Panc1 (cell line): ENCODE data around the gene NEURL1B. TPM values are rescaled to one million over a fixed set of nuclear protein-coding genes. Genes with fewer than 3 reads are reported as not detected.
"Not testable (repeated sequence)": the region's sequence is repeated elsewhere in the genome, so short reads cannot be mapped to it uniquely, and the experiment has no call there.

Experiments used
- ATAC-seq: fragments of 200-7000 bp; cut with Tn5 transposase; 2 replicates; pipeline ENCODE4 v1.9.1; 2020; ENCODE audit warnings: mild to moderate bottlenecking, moderate library complexity
- BruUV-seq: library from RNA; stranded (reverse); fragments of 400-500 nt; replicated peaks from 2 replicates; lab custom pipeline; 2021; lab: Mats Ljungman, UMichigan
- CTCF ChIA-PET: fragments of 300-600 bp; sonication (Branson Sonifier 250); formaldehyde crosslinking; loops from one replicate; lab custom pipeline; 2022; ENCODE audit warnings: antibody characterized with exemption; lab: Charles Lee
- POLR2A ChIA-PET: fragments of 300-600 bp; sonication (Branson Sonifier 250); formaldehyde crosslinking; loops from one replicate; lab custom pipeline; 2022; ENCODE audit warnings: antibody characterized with exemption; lab: Charles Lee
- DNase-seq: peaks from one replicate; pipeline ENCODE4 v3.0.0-alpha.2; 2010; ENCODE audit warnings: low read depth, low spot score
- H3K27ac ChIP-seq: 2 replicates; pipeline ENCODE4 v1.5.1; 2011; ENCODE audit warnings: mild to moderate bottlenecking, low read length, inconsistent platforms
- H3K27me3 ChIP-seq: fragments of 200-500 bp; sonication (Bioruptor generic); 2 replicates; pipeline ENCODE4 v1.6.0; 2014; ENCODE audit warnings: low read length, inconsistent platforms; ENCODE audit not compliant: control insufficient read depth, insufficient read depth
- H3K36me3 ChIP-seq: fragments of 200-500 bp; sonication (Bioruptor generic); 2 replicates; pipeline ENCODE4 v1.5.1; 2014; ENCODE audit warnings: inconsistent platforms, mild to moderate bottlenecking, low read length, moderate library complexity; ENCODE audit not compliant: control insufficient read depth, insufficient read depth
- H3K4me1 ChIP-seq: 2 replicates; pipeline ENCODE4 v1.5.1; 2011; ENCODE audit warnings: inconsistent platforms, mild to moderate bottlenecking, low read length, moderate library complexity; ENCODE audit not compliant: control insufficient read depth, insufficient read depth
- H3K4me3 ChIP-seq, 2 experiments: 2 replicates each; pipeline ENCODE4 v1.5.1; 2011 to 2012; ENCODE audit warnings: low read depth in 2 of 2, low read length in 2 of 2, mild to moderate bottlenecking in 2 of 2, inconsistent platforms in 1 of 2, moderate library complexity in 1 of 2
- H3K9me3 ChIP-seq: fragments of 200-500 bp; sonication (Bioruptor generic); 2 replicates; pipeline ENCODE4 v1.5.1; 2014; ENCODE audit warnings: low read depth, mild to moderate bottlenecking, inconsistent platforms, low read length, moderate library complexity; ENCODE audit not compliant: control insufficient read depth, insufficient read depth
- POLR2AphosphoS5 ChIP-seq: IDR thresholded peaks from 2 replicates; pipeline ENCODE4 v1.6.1; 2012; ENCODE audit warnings: mild to moderate bottlenecking, low read depth, low read length, moderate library complexity
- SIN3A ChIP-seq: IDR thresholded peaks from 2 replicates; pipeline ENCODE4 v1.6.1; 2012; ENCODE audit warnings: low read depth, mild to moderate bottlenecking, low read length, moderate library complexity, borderline replicate concordance; ENCODE audit not compliant: insufficient read depth
- TCF7L2 ChIP-seq: IDR thresholded peaks from 2 replicates; pipeline ENCODE4 v1.6.1; 2011; ENCODE audit warnings: mild to moderate bottlenecking, low read depth, low read length, inconsistent platforms
- in situ Hi-C: cut with HindIII; loops from 2 replicates; pipeline ENCODE4 v1.10.0; 2016; ENCODE audit warnings: low sequenced_read_pairs, low pct_unique_long_range_greater_than_20kb
- intact Hi-C: fragments of 100-400 bp; cut with micrococcal nuclease; formaldehyde crosslinking; loops from one replicate; pipeline ENCODE4 v1.10.0; 2022; ENCODE audit not compliant: unreplicated experiment
- total RNA-seq: library from RNA; stranded (reverse); gene quantifications from one replicate; pipeline ENCODE4 v1.2.1, GENCODE V29; 2021; ENCODE audit not compliant: unreplicated experiment
- TF ChIP-seq, protein P1 (sequence below): fragments of 450-650 bp; IDR thresholded peaks from 2 replicates; pipeline ENCODE4 v1.5.1; 2017; ENCODE audit warnings: mild to moderate bottlenecking
- TF ChIP-seq, protein P2 (sequence below), 2 experiments: IDR thresholded peaks; 2 replicates each; pipeline ENCODE4 v1.6.1; 2011 to 2012; ENCODE audit warnings: low read depth in 2 of 2, control low read depth in 1 of 2, low read length in 1 of 2, mild to moderate bottlenecking in 1 of 2, moderate library complexity in 1 of 2; ENCODE audit not compliant: insufficient read depth in 1 of 2

The NEURL1B gene
- total RNA-seq, 1 experiment from 2014 or later: 5.3 TPM

DNA sequence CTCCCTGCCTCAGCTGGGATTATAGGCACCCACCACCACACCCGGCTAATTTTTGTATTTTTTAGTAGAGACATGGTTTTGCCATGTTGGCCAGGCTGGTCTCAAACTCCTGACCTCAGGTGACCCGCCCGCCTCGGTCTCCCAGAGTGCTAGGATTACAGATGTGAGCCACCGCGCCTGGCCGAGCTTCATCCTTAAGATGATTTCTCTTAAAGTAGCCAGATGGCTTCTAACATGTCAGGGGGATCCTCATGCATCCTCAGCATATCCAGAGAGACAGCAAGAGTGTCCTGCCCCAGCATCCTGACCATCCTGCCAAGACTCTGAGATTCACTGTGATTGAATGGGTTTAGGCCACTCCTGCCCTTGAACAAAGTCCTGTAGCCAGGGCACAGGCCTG lies 39.5 kb upstream of the NEURL1B start:
- H3K9me3 ChIP-seq, H3K27me3 ChIP-seq, H3K4me1 ChIP-seq, intact Hi-C loops, DNase-seq, ATAC-seq, H3K36me3 ChIP-seq, BruUV-seq, CTCF ChIA-PET, in situ Hi-C loops, H3K4me3 ChIP-seq, H3K27ac ChIP-seq: not testable (repeated sequence)
- POLR2A ChIA-PET: interaction anchor here (0.7 kb wide), 1 partner anchor 48 kb away, joined by 3 read pairs; no protein-coding TSS in a partner anchor

DNA sequence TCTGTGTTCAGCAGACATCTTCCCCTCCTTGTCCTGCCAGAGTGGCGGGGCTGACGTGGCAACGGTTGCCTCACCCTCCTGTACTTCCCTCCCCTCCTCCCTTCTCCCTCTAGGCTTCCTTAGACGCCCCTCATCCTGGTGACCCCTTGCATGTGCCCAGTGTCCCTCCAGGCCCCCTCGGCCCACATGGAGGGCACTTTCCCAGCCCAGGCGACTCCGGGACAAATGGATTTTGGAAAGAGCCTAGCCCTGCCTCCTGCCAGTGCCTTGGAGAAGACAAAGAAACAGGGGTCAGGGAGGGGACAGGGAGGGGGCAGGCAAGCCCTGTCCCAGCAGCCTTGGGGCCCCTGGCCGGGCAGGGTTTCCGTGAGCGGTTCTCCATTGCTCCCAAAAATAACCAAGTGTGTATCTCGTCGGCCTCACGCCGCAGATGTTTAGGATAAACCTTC lies 38.3 kb upstream of the NEURL1B start:
- ATAC-seq (no peak), DNase-seq (no peak)
- H3K27ac ChIP-seq: no peak overlapping the region
- TF ChIP-seq SIN3A (no peak), POLR2AphosphoS5 (no peak), TCF7L2 (no peak)
- TF ChIP-seq, protein P1, sequence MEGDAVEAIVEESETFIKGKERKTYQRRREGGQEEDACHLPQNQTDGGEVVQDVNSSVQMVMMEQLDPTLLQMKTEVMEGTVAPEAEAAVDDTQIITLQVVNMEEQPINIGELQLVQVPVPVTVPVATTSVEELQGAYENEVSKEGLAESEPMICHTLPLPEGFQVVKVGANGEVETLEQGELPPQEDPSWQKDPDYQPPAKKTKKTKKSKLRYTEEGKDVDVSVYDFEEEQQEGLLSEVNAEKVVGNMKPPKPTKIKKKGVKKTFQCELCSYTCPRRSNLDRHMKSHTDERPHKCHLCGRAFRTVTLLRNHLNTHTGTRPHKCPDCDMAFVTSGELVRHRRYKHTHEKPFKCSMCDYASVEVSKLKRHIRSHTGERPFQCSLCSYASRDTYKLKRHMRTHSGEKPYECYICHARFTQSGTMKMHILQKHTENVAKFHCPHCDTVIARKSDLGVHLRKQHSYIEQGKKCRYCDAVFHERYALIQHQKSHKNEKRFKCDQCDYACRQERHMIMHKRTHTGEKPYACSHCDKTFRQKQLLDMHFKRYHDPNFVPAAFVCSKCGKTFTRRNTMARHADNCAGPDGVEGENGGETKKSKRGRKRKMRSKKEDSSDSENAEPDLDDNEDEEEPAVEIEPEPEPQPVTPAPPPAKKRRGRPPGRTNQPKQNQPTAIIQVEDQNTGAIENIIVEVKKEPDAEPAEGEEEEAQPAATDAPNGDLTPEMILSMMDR: no peak
- TF ChIP-seq, protein P2, sequence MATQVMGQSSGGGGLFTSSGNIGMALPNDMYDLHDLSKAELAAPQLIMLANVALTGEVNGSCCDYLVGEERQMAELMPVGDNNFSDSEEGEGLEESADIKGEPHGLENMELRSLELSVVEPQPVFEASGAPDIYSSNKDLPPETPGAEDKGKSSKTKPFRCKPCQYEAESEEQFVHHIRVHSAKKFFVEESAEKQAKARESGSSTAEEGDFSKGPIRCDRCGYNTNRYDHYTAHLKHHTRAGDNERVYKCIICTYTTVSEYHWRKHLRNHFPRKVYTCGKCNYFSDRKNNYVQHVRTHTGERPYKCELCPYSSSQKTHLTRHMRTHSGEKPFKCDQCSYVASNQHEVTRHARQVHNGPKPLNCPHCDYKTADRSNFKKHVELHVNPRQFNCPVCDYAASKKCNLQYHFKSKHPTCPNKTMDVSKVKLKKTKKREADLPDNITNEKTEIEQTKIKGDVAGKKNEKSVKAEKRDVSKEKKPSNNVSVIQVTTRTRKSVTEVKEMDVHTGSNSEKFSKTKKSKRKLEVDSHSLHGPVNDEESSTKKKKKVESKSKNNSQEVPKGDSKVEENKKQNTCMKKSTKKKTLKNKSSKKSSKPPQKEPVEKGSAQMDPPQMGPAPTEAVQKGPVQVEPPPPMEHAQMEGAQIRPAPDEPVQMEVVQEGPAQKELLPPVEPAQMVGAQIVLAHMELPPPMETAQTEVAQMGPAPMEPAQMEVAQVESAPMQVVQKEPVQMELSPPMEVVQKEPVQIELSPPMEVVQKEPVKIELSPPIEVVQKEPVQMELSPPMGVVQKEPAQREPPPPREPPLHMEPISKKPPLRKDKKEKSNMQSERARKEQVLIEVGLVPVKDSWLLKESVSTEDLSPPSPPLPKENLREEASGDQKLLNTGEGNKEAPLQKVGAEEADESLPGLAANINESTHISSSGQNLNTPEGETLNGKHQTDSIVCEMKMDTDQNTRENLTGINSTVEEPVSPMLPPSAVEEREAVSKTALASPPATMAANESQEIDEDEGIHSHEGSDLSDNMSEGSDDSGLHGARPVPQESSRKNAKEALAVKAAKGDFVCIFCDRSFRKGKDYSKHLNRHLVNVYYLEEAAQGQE (IDR thresholded peaks at IDR 0.05; ENCODE audit: insufficient read depth in 1 of 2, low read depth in 2 of 2, low read length in 1 of 2): no peak
- POLR2A ChIA-PET: no interaction called here
- CTCF ChIA-PET: no interaction called here
- in situ Hi-C loops (no loop called here), intact Hi-C loops (no loop called here)
- no peak overlapping the region for H3K4me3 ChIP-seq
- peaks cover 11% of the 10 kb centered on the region; the same call in 1 of the 2 replicates for H3K27me3 ChIP-seq
- BruUV-seq: no TSS peak
- no peaks in the 10 kb centered on the region for H3K4me1 ChIP-seq
- H3K36me3 ChIP-seq: no peaks in the 10 kb centered on the region
- no peaks in the 10 kb centered on the region for H3K9me3 ChIP-seq

DNA sequence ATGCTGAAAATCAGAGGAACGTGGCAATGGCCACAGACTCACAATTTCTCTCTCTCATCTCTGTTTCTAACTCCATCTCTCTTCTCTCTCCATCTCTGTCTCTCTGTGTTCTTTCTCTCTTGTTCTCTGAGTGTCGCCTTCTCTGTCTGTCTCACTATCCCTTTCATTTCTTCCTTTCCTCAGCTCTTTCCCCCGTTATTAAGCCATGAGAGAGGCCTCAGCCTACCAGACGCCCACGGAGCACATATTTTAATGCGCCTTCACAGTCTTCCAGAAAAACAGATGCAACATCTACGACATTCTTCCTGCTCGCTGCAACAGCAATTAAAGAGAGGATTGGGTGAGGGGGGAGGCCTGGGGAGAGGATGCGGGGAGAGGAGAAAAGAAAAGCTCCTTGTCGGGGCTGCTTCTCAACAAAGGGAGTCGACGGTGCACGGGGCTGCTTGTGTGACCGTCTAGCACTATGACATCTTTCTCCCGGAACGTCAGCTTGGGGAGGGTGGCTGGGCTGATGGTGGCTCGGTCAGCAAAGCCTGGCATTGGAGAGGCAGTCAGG lies 37.7 kb upstream of the NEURL1B start:
- no peaks in the 10 kb centered on the region for H3K9me3 ChIP-seq
- no peak overlapping the region for H3K27ac ChIP-seq
- no TSS peak for BruUV-seq
- no peak for ATAC-seq
- POLR2A ChIA-PET: no interaction called here
- no peaks in the 10 kb centered on the region for H3K36me3 ChIP-seq
- in situ Hi-C loops (no loop called here), intact Hi-C loops (no loop called here)
- no peak for TF ChIP-seq TCF7L2
- TF ChIP-seq SIN3A: no peak
- TF ChIP-seq, protein P2 (IDR thresholded peaks at IDR 0.05; ENCODE audit: insufficient read depth in 1 of 2, low read depth in 2 of 2, low read length in 1 of 2): no peak
- no peak for TF ChIP-seq POLR2AphosphoS5
- TF ChIP-seq, protein P1: no peak
- H3K4me3 ChIP-seq: no peak overlapping the region
- peaks cover 12% of the 10 kb centered on the region; the same call in 1 of the 2 replicates for H3K27me3 ChIP-seq
- CTCF ChIA-PET: no interaction called here
- H3K4me1 ChIP-seq: no peaks in the 10 kb centered on the region
- DNase-seq: no peak
